Suprapubic skin (tissue), 4 donors: ENCODE results near the gene ODF2L.

Experiments
- EP300 ChIP-seq: sonication (generic); formaldehyde crosslinking; IDR thresholded peaks from one replicate; pipeline ENCODE4 v1.6.1; 2017; ENCODE audit warnings: antibody characterized with exemption
- POLR2A ChIP-seq, 2 donors: fragments of 450-650 bp; IDR thresholded peaks; one replicate each; pipeline ENCODE4 v1.6.1; 2017; ENCODE audit warnings: antibody characterized with exemption in 2 of 2, mild to moderate bottlenecking in 2 of 2, moderate library complexity in 2 of 2
- POLR2AphosphoS5 ChIP-seq, 3 donors: sonication (generic); formaldehyde crosslinking; IDR thresholded peaks; one replicate each; pipeline ENCODE4 v1.6.1; 2017; ENCODE audit warnings: antibody characterized with exemption in 3 of 3
- TF ChIP-seq, protein P1 (sequence below), 2 donors: fragments of 200-600 bp in 1 of 2; fragments of 450-650 bp in 1 of 2; sonication (generic) in 1 of 2; IDR thresholded peaks; one replicate each; pipeline ENCODE4 v1.5.1; 2016 to 2019; ENCODE audit warnings: antibody characterized with exemption in 2 of 2, mild to moderate bottlenecking in 1 of 2, moderate library complexity in 1 of 2

DNA sequence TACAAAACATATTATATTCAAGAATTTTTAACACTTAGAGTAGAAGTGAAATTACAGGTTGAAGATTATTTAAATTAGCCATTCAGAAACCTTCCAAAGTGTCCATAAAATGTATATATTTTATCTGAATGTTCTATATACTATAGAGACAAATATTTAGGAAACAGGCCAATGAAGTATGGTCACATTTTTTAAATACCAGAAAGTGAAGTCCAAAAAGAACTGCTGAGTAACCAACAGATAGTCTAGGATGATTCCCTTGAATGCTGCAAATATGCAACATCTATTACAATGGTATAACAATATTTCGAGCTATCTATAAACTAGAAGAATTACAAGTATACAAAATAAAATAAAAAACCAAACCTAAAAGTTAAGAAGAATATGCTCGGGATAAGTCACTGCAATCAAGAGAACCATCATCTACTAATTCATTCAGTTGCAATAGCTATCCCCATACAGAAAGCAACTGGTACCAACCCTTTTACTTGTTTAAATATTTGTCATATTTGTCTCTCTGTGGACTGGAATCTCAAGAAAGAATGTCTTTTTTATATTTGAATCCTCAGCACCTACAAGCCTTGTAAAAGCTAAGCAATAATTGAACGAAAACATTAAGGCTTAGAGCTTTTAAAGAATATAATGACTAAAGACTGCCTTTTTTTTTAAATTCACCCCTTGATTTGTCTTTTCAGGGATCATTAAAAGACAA lies 8.1 kb downstream of the ODF2L start:
- TF ChIP-seq, protein P1, sequence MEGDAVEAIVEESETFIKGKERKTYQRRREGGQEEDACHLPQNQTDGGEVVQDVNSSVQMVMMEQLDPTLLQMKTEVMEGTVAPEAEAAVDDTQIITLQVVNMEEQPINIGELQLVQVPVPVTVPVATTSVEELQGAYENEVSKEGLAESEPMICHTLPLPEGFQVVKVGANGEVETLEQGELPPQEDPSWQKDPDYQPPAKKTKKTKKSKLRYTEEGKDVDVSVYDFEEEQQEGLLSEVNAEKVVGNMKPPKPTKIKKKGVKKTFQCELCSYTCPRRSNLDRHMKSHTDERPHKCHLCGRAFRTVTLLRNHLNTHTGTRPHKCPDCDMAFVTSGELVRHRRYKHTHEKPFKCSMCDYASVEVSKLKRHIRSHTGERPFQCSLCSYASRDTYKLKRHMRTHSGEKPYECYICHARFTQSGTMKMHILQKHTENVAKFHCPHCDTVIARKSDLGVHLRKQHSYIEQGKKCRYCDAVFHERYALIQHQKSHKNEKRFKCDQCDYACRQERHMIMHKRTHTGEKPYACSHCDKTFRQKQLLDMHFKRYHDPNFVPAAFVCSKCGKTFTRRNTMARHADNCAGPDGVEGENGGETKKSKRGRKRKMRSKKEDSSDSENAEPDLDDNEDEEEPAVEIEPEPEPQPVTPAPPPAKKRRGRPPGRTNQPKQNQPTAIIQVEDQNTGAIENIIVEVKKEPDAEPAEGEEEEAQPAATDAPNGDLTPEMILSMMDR (IDR thresholded peaks at IDR 0.05): no peak
- TF ChIP-seq POLR2A (IDR thresholded peaks at IDR 0.05) (no peak), EP300 (no peak), POLR2AphosphoS5 (IDR thresholded peaks at IDR 0.05) (no peak)
